ENCODE data around the gene PDILT. TPM values are rescaled to one million over a fixed set of nuclear protein-coding genes. Genes with fewer than 3 reads are reported as not detected.

Gene PDILT
- total RNA-seq, 1 donor from 2014 or later: not detected

GRCh38 chr16:20382202-20382948 lies 22.2 kb downstream of the PDILT start:
- ATAC-seq: no peak
- intact Hi-C loops (cut with micrococcal nuclease): loop anchor here (5.0 kb wide), 1 partner anchor 475 kb away; no protein-coding TSS in a partner anchor
- DNase-seq: no peak

- intact Hi-C loops (cut with micrococcal nuclease): loop anchor here (5.0 kb wide), 1 partner anchor 473 kb away; no protein-coding TSS in a partner anchor
- no peak for DNase-seq
These were observed 23.8 kb downstream of the PDILT start for GRCh38 chr16:20380782-20381181.

GRCh38 chr16:20377181-20377580 lies 27.4 kb downstream of the PDILT start:
- intact Hi-C loops (cut with micrococcal nuclease): no loop called here
- ATAC-seq: no peak

More at GRCh38 chr16:20380782-20381181, 23.8 kb downstream of the PDILT start:
- ATAC-seq: no peak

GRCh38 chr16:20372701-20373100 lies 31.8 kb downstream of the PDILT start:
- ATAC-seq (no peak), DNase-seq (no peak)
- intact Hi-C loops (cut with micrococcal nuclease): no loop called here

More at GRCh38 chr16:20377181-20377580, 27.4 kb downstream of the PDILT start:
- DNase-seq: no peak

- ATAC-seq: no peak
- intact Hi-C loops (cut with micrococcal nuclease): no loop called here
- no peak for DNase-seq
These were observed 35.0 kb downstream of the PDILT start for GRCh38 chr16:20369452-20370054.

GRCh38 chr16:20364051-20364450 lies 40.5 kb downstream of the PDILT start:
- ATAC-seq: no peak
- DNase-seq: no peak
- intact Hi-C loops (cut with micrococcal nuclease): no loop called here

- DNase-seq: no peak
- no peak for ATAC-seq
- intact Hi-C loops (cut with micrococcal nuclease): no loop called here
These were observed 41.3 kb downstream of the PDILT start for GRCh38 chr16:20363191-20363590.

- no peak for ATAC-seq
- intact Hi-C loops (cut with micrococcal nuclease): no loop called here
- DNase-seq: no peak
These were observed 44.5 kb downstream of the PDILT start for GRCh38 chr16:20359997-20360396.

GRCh38 chr16:20355114-20355782 lies 49.3 kb downstream of the PDILT start:
- intact Hi-C loops (cut with micrococcal nuclease): no loop called here
- ATAC-seq (no peak), DNase-seq (no peak)

GRCh38 chr16:20353379-20353778 lies 51.2 kb downstream of the PDILT start:
- intact Hi-C loops (cut with micrococcal nuclease): no loop called here
- no peak for DNase-seq

GRCh38 chr16:20352615-20353014 lies 51.9 kb downstream of the PDILT start, which contains the start of gene UMOD:
UMOD (minus strand) TSS chr16:20352715; CDS start chr16:20350737, 1,978 bp downstream.
- ATAC-seq (no peak), DNase-seq (no peak)
- intact Hi-C loops (cut with micrococcal nuclease): no loop called here

More at GRCh38 chr16:20353379-20353778, 51.2 kb downstream of the PDILT start:
- no peak for ATAC-seq

GRCh38 chr16:20349615-20350014 lies 54.9 kb downstream of the PDILT start:
- intact Hi-C loops (cut with micrococcal nuclease): no loop called here
- ATAC-seq (no peak), DNase-seq (no peak)

- intact Hi-C loops (cut with micrococcal nuclease): no loop called here
- DNase-seq (no peak), ATAC-seq (no peak)
These were observed 56.0 kb downstream of the PDILT start for GRCh38 chr16:20348365-20349185.

GRCh38 chr16:20347666-20348364 lies 56.7 kb downstream of the PDILT start:
- intact Hi-C loops (cut with micrococcal nuclease): no loop called here
- ATAC-seq (no peak), DNase-seq (no peak)

- ATAC-seq: no peak
- DNase-seq: no peak
- intact Hi-C loops (cut with micrococcal nuclease): no loop called here
These were observed 59.9 kb downstream of the PDILT start for GRCh38 chr16:20344611-20345010.

- intact Hi-C loops (cut with micrococcal nuclease): no loop called here
- DNase-seq (no peak), ATAC-seq (no peak)
These were observed 64.8 kb downstream of the PDILT start for GRCh38 chr16:20339744-20340143.

- no peak for DNase-seq
- intact Hi-C loops (cut with micrococcal nuclease): no loop called here
- ATAC-seq: no peak
These were observed 67.6 kb downstream of the PDILT start for GRCh38 chr16:20336955-20337354.

- no peak for DNase-seq
- ATAC-seq: no peak
- intact Hi-C loops (cut with micrococcal nuclease): no loop called here
These were observed 70.1 kb downstream of the PDILT start for GRCh38 chr16:20334396-20334795.

GRCh38 chr16:20333120-20333519 lies 71.4 kb downstream of the PDILT start:
- intact Hi-C loops (cut with micrococcal nuclease): no loop called here
- DNase-seq (no peak), ATAC-seq (no peak)

Data from left ventricle myocardium superior (tissue), 1 donor.